Esophagus mucosa (tissue), 1 donor: ENCODE measurements around the gene UBC. TPM values are rescaled to one million over a fixed set of nuclear protein-coding genes. Genes with fewer than 3 reads are reported as not detected.

Experiments used
- ATAC-seq: fragments of 200-7000 bp; cut with Tn5 transposase; one replicate; pipeline ENCODE4 v1.9.1; 2020
- total RNA-seq: library from RNA; stranded (reverse); gene quantifications from one replicate; pipeline ENCODE4 v1.2.4, GENCODE V29; 2023
- donor health status: DM: yes; HTN: yes; CAD: no.

The UBC gene
- total RNA-seq, 1 donor from 2014 or later = 1,223 TPM

- no peak for ATAC-seq
These were observed 50.1 kb downstream of the UBC start for GRCh38 chr12:124864326-124864752.

DNA sequence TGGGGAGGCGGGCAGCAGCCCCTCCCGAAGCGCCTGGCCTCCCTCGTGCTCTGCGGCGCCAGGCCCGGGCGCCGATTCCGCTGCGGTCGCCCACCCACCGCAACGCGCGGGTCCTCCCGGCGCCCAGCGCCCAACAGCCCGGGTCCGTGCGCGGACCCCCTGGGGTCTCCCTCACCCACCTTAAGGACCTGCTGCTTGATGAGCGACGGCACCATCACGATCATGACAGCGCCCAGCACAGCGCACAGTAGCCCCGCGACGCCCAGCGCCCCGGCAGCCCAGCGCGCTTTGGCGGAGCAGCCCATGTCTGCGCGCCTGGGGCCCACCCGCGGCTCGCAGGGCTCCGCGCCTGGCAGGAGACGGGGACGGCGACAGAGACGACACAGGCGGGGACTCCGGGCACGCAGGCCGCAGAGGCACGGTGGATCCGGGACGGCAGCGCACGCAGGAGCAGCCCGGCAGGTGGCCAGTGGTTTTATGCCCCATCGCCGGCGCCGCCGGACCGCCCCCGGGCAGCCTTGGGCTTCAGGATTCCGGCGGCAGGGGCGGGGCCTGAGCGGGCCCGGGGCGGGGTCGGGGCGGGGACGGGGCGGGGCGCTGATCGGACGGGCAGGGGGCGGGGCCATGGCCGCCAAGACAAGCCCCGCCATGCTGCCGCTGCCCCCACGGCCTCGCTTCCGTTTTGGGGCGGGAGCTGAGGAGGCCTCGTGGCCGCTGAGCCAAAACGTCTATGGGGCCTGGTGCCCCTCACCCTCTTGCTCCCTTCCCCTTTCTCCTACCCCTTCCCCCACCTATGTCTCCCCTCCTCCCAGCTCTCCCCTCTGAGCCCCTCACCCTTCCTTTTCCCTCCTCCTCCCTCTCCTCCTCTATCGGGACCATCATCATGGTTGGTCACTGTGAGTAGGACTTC lies 50.8 kb downstream of the UBC start, which contains the start of gene SCARB1:
Gene SCARB1, minus strand, starts transcription at position 449 of the 910 bp plus-strand sequence. Its CDS starts 144 bp downstream, at position 305.
- peak; percentile 88 for ATAC-seq

DNA sequence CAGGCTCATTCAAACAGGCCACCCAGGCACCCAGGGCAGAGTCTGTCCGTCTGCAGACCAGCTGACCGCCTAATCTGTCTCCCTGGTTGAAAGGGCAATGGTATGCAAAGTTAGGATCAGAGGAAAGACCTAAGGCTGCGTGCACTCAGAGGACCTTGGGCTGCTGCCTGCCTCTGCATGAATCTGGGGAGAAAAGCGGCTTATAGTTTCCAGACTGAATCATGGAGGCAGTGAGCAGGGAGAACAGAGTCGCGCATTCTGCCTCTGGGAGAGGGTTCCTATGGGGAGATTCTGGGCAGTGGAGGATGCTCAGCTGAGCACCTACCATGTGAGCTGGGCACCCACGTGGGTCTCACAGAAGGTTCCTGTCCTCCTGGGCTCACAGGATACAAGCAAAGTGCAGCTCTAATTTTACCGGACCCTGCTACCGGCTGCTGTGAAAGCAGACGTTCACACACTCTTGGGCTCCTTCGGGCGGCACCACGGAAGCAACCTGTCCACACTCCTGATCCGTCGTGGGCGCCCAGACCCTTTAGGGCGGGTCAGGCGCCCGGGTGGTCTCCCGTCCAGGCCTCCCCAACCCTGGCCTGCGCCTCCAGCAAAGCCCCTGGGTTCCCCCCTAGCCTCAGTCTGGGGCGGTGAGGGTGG lies 51.6 kb downstream of the UBC start:
- peak; percentile 32 for ATAC-seq

DNA sequence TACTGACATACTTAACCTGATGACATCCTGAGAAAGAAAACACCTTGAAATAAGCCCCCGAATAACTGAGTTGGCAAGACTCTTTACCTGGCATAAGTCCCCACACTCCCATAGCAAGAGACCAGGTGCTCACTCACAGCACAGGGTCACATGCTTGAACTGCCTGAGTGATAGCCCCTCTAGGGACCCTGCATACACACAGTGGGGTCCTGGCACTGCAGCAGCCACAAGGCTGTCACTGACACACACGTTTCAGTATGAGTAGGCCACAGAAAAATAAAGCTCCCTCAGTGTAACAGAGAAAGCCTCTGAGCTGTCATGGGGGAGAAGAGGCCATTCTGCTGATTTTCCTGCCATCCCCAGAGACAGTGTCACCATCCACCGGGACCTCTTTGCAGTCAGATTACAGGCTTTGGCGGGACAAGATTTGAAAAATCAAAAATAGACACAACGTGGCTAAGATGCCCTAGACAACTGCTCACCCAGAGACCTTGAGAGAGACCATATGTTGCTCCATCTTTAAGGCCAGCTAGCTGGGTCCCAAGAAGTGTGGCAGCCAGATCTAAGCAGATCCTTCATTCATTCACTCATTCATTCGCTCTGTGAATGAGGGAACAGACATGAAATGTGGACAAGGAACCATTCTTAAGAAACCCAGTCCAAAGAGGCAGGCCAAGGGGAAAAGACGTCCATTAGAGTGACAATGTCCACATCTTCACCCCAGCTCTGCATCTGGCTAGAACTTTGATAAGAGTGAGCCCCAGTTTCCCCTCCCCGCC lies 52.4 kb downstream of the UBC start:
- ATAC-seq = no peak

Other genes with a start within 250 kb of the UBC start
- 10.2 TPM for gene SCARB1, start 50.8 kb downstream of the UBC start, total RNA-seq
- gene DHX37, start 74.5 kb upstream of the UBC start, total RNA-seq = 11.8 TPM
- 15.4 TPM for gene BRI3BP, start 79.0 kb upstream of the UBC start, total RNA-seq
- 51.8 TPM for gene AACS, start 150.8 kb upstream of the UBC start, total RNA-seq